ENCODE results near the gene CD8B.

CD8B gene

DNA sequence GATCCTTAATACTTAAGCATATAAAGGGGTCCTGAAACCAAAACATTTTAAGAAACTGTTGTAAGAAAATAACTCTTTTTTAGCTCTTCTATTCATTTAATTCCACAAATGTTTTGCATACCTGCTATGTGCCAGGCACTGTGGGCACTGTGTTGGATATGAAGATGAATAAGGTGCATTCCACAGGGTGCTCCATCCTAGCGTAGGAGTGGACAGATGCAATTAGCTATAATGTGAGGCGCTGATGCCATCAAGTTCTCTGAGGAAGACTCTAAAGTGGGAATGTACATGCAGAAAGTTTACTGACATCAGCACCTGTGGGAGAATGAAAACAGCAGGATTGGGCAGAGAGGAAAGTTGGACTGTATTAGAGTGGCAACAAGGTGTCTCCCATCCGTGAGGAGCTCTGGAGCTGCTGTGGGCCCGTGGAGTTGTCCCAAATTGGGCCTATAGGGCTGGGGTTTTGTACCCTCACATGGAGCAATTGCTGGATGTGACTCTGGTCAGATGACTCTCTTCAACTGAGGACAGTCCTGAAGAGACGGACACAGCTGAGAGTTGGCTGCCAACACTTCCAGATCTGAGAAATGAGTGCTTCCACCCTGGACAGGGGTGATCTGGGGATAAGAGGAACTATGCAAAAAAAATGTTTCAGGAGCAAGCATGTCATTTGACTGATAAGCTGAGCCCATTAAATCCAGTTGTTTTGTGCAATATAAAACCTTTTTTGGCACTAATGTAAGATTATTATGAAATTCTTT is 93.3 kb downstream of the CD8B start:
- DNase-seq = no peak

All from CD4-positive, alpha-beta T cell treated with Interleukin-12 subunit alpha and Interleukin-12 subunit beta, for 1 hour (primary cell).